A673 (cell line): ENCODE data around the gene HES1.

ENCODE experiments used
- EZH2 ChIP-seq: fragments of 200-600 bp; sonication (generic); IDR thresholded peaks from 2 replicates; pipeline ENCODE4 v1.6.1; 2017; ENCODE audit warnings: borderline replicate concordance, low read depth, mild to moderate bottlenecking, mixed read lengths, antibody characterized with exemption, low read length; ENCODE audit not compliant: poor library complexity, severe bottlenecking
- TF ChIP-seq, protein P1 (sequence below): fragments of 300-800, 200-600 bp; sonication (generic); conservative IDR thresholded peaks from 2 replicates; pipeline ENCODE4 v1.5.1; 2017; ENCODE audit warnings: low read depth, mild to moderate bottlenecking, antibody characterized with exemption, low read length, moderate library complexity, mixed read lengths

- TF ChIP-seq, protein P1, sequence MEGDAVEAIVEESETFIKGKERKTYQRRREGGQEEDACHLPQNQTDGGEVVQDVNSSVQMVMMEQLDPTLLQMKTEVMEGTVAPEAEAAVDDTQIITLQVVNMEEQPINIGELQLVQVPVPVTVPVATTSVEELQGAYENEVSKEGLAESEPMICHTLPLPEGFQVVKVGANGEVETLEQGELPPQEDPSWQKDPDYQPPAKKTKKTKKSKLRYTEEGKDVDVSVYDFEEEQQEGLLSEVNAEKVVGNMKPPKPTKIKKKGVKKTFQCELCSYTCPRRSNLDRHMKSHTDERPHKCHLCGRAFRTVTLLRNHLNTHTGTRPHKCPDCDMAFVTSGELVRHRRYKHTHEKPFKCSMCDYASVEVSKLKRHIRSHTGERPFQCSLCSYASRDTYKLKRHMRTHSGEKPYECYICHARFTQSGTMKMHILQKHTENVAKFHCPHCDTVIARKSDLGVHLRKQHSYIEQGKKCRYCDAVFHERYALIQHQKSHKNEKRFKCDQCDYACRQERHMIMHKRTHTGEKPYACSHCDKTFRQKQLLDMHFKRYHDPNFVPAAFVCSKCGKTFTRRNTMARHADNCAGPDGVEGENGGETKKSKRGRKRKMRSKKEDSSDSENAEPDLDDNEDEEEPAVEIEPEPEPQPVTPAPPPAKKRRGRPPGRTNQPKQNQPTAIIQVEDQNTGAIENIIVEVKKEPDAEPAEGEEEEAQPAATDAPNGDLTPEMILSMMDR, result no peak
- TF ChIP-seq EZH2, result no peak
These were observed 49.4 kb upstream of the HES1 start for GRCh38 chr3:194086388-194087075.
